ENCODE data around the gene SURF1.

SURF1 gene

DNA sequence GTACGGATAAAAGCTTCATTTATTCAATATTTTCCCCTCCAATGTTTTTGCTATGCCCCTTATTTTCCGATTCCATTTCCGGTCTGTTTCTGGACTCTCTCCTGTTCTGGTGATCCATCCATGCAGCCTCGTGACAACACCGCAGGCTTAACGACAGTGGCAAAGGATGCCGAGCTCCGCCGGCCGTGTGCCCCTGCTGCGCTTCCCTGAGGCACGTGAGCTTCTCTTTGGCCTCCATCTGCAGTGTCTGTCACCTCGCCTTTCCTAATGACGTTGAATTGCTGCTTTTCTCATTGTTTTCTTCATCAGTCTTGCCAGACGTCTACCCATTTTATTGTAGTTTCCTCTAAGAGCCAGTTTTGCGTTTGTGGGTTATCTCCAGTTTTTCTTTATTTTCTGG is 49.0 kb downstream of the SURF1 start:
- DNase-seq (ENCODE audit: low spot score) (no peak), ATAC-seq (ENCODE audit: low read depth) (no peak)
- no peak overlapping the region for H3K27ac ChIP-seq (ENCODE audit: poor library complexity, severe bottlenecking)
- no peaks in the 10 kb centered on the region for H3K27me3 ChIP-seq (ENCODE audit: insufficient read depth, poor library complexity, severe bottlenecking)
- no peaks in the 10 kb centered on the region for H3K9me3 ChIP-seq (ENCODE audit: severe bottlenecking)
- H3K4me1 ChIP-seq (ENCODE audit: insufficient read depth, poor library complexity, severe bottlenecking), result no peaks in the 10 kb centered on the region
- TF ChIP-seq, protein P1, sequence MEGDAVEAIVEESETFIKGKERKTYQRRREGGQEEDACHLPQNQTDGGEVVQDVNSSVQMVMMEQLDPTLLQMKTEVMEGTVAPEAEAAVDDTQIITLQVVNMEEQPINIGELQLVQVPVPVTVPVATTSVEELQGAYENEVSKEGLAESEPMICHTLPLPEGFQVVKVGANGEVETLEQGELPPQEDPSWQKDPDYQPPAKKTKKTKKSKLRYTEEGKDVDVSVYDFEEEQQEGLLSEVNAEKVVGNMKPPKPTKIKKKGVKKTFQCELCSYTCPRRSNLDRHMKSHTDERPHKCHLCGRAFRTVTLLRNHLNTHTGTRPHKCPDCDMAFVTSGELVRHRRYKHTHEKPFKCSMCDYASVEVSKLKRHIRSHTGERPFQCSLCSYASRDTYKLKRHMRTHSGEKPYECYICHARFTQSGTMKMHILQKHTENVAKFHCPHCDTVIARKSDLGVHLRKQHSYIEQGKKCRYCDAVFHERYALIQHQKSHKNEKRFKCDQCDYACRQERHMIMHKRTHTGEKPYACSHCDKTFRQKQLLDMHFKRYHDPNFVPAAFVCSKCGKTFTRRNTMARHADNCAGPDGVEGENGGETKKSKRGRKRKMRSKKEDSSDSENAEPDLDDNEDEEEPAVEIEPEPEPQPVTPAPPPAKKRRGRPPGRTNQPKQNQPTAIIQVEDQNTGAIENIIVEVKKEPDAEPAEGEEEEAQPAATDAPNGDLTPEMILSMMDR (IDR thresholded peaks at IDR 0.05; ENCODE audit: poor library complexity, severe bottlenecking), result no peak
- H3K4me3 ChIP-seq (ENCODE audit: severe bottlenecking), result no peak overlapping the region
- H3K36me3 ChIP-seq (ENCODE audit: low read depth), result no peaks in the 10 kb centered on the region

GRCh38 chr9:133306242-133307204 is 49.8 kb downstream of the SURF1 start:
- no peak overlapping the region for H3K4me3 ChIP-seq (ENCODE audit: severe bottlenecking)

DNA sequence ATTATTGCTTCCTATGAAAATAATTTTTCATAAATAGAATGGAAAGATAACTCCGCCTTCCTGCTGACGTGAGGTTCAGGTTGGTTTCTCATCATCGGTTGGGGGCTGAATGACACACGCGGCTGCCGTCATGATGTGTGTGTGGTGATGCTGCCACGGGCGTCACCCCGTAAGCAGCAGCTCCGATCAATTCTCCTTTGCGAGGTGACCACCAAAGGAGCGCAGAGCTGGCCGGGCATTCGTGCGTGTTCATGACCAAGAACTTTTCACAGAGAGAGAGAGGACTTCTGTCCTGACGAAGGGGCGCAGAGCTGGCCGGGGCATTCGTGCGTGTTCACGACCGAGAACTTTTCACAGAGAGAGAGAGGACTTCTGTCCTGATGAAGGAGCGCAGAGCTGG is 50.6 kb downstream of the SURF1 start:
- H3K27me3 ChIP-seq (ENCODE audit: insufficient read depth, poor library complexity, severe bottlenecking), result no peaks in the 10 kb centered on the region
- TF ChIP-seq, protein P1 (IDR thresholded peaks at IDR 0.05; ENCODE audit: poor library complexity, severe bottlenecking), result no peak
- H3K27ac ChIP-seq (ENCODE audit: poor library complexity, severe bottlenecking), result no peak overlapping the region
- H3K4me1 ChIP-seq (ENCODE audit: insufficient read depth, poor library complexity, severe bottlenecking), result no peaks in the 10 kb centered on the region
- no peaks in the 10 kb centered on the region for H3K36me3 ChIP-seq (ENCODE audit: low read depth)
- H3K9me3 ChIP-seq (ENCODE audit: severe bottlenecking), result no peaks in the 10 kb centered on the region
- H3K4me3 ChIP-seq (ENCODE audit: severe bottlenecking), result no peak overlapping the region
- DNase-seq (ENCODE audit: low spot score) (no peak), ATAC-seq (ENCODE audit: low read depth) (no peak)

More at GRCh38 chr9:133306242-133307204, 49.8 kb downstream of the SURF1 start:
- ATAC-seq (ENCODE audit: low read depth) (no peak), DNase-seq (ENCODE audit: low spot score) (no peak)
- Histone ChIP-seq H3K4me1 (ENCODE audit: insufficient read depth, poor library complexity, severe bottlenecking) (no peaks in the 10 kb centered on the region), H3K9me3 (ENCODE audit: severe bottlenecking) (no peaks in the 10 kb centered on the region), H3K27me3 (ENCODE audit: insufficient read depth, poor library complexity, severe bottlenecking) (no peaks in the 10 kb centered on the region), H3K27ac (ENCODE audit: poor library complexity, severe bottlenecking) (no peak overlapping the region), H3K36me3 (ENCODE audit: low read depth) (no peaks in the 10 kb centered on the region)
- TF ChIP-seq, protein P1 (IDR thresholded peaks at IDR 0.05; ENCODE audit: poor library complexity, severe bottlenecking), result no peak

DNA sequence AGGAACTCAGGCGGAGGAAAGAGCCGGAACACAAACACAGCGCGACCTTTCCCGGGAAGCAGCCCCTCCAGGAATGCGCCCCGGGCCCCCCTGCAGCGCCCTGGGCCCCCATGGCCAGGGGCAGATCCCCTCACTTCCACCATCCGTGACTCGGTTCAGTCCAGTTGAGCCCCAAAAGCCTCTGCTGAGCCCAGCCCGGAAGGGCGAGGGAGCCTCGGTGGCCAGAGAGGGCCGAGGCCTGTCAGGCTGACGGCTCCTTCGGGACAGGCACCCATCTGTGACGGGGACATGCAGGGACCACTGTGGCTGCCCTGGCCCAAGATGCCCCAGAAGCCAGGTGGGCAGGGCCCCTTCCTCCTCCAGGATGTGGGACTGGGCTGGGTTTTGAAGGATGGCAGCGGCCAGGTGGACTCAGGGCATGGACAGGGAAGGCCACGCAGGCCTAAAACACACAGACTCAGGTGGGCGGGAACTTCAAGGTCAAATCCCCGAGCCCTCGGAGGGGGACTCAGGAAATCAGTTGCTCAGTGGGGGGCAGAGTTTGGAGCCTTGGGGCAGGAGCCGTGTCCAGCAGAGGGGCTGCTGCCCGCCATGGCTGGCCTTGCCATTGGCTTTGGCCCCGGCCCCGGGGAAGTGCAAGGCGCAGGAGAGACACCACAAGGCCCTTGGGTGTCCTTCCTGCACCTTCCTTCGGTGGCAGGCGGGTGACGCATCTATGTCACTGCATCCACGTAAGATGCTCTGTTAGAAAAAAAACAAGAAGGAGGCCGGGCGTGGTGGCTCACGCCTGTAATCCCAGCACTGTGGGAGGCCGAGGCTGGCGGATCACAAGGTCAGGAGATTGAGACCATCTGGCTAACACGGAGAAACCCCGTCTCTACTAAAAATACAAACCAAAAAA is 51.6 kb downstream of the SURF1 start:
- Histone ChIP-seq H3K4me3 (ENCODE audit: severe bottlenecking) (no peak overlapping the region), H3K27ac (ENCODE audit: poor library complexity, severe bottlenecking) (no peak overlapping the region), H3K9me3 (ENCODE audit: severe bottlenecking) (no peaks in the 10 kb centered on the region), H3K27me3 (ENCODE audit: insufficient read depth, poor library complexity, severe bottlenecking) (no peaks in the 10 kb centered on the region), H3K4me1 (ENCODE audit: insufficient read depth, poor library complexity, severe bottlenecking) (no peaks in the 10 kb centered on the region), H3K36me3 (ENCODE audit: low read depth) (no peaks in the 10 kb centered on the region)
- DNase-seq (ENCODE audit: low spot score) (no peak), ATAC-seq (ENCODE audit: low read depth) (no peak)
- TF ChIP-seq, protein P1 (IDR thresholded peaks at IDR 0.05; ENCODE audit: poor library complexity, severe bottlenecking), result no peak
